ENCODE results near the gene ZFAND3. TPM values are rescaled to one million over a fixed set of nuclear protein-coding genes. Genes with fewer than 3 reads are reported as not detected.
A peak's percentile ranks its signal among the peaks of the same experiment; 100 is the strongest.

The ZFAND3 gene
- total RNA-seq, 1 experiment from 2014 or later, result 22.2 TPM

DNA sequence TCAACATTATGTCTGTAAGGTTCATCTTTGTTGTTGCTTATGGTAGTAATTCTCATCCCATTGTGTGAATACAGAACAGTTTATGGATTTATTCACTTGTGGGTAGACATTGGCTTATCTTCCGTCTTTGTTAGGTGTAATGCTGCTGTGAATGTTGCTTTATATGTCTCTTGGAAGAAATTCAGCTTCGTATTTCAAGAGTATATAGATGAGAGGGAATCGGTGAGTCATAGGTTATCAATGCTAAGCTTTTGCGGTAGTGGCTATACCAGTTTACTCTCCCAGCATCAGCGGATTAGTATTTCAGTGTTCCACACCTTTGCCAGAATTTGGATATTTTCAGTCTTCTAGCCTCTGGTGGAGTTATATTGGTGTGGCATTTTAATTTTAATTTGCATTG, 77.8 kb downstream of the ZFAND3 start:
- DNase-seq, result peak; percentile 79
- H3F3A ChIP-seq (ENCODE audit: low read length, unreplicated experiment), result peaks cover 5% of the 10 kb centered on the region
- H3K79me2 ChIP-seq (ENCODE audit: low read length), result peaks cover 84% of the 10 kb centered on the region
- ChIA-PET POLR2A (ENCODE audit: unreplicated experiment) (interaction anchor here (0.5 kb wide), 1 partner anchor 199 kb away, joined by 4 read pairs; no protein-coding TSS in a partner anchor), CTCF (no interaction called here)
- no peaks in the 10 kb centered on the region for H3K36me3 ChIP-seq (ENCODE audit: low read depth, low read length)
- H3K9me2 ChIP-seq (replicated peaks; ENCODE audit: low read length), result no peaks in the 10 kb centered on the region
- intact Hi-C loops (cut with micrococcal nuclease), result loop anchor here (5.0 kb wide), 1 partner anchor 35 kb away; no protein-coding TSS in a partner anchor
- H4K20me1 ChIP-seq (ENCODE audit: low read length), result peaks cover 49% of the 10 kb centered on the region
- no TSS peak for BruUV-seq (replicated peaks)
- H3K9ac ChIP-seq (ENCODE audit: low read length), result no peak overlapping the region
- peaks cover 26% of the 10 kb centered on the region for H3K4me1 ChIP-seq (ENCODE audit: insufficient read depth, low read length)
- no peaks in the 10 kb centered on the region for H3K9me3 ChIP-seq (ENCODE audit: low read length)
- H3K4me2 ChIP-seq (ENCODE audit: low read length), result peak overlapping the region; percentile 59
- peak overlapping the region; percentile 28; the same call in 1 of the 2 replicates for H3K4me3 ChIP-seq (ENCODE audit: low read length)
- H2AFZ ChIP-seq (ENCODE audit: low read length), result no peak overlapping the region
- TF ChIP-seq EZH2phosphoT487 (IDR thresholded peaks at IDR 0.05; ENCODE audit: borderline replicate concordance, low read length) (no peak), EZH2 (IDR thresholded peaks at IDR 0.05; ENCODE audit: low read length, unreplicated experiment) (no peak)
- TF ChIP-seq, protein P1, sequence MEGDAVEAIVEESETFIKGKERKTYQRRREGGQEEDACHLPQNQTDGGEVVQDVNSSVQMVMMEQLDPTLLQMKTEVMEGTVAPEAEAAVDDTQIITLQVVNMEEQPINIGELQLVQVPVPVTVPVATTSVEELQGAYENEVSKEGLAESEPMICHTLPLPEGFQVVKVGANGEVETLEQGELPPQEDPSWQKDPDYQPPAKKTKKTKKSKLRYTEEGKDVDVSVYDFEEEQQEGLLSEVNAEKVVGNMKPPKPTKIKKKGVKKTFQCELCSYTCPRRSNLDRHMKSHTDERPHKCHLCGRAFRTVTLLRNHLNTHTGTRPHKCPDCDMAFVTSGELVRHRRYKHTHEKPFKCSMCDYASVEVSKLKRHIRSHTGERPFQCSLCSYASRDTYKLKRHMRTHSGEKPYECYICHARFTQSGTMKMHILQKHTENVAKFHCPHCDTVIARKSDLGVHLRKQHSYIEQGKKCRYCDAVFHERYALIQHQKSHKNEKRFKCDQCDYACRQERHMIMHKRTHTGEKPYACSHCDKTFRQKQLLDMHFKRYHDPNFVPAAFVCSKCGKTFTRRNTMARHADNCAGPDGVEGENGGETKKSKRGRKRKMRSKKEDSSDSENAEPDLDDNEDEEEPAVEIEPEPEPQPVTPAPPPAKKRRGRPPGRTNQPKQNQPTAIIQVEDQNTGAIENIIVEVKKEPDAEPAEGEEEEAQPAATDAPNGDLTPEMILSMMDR (conservative IDR thresholded peaks at IDR 0.05; ENCODE audit: low read depth, low read length), result no peak
- H3K27me3 ChIP-seq (ENCODE audit: low read length), result no peaks in the 10 kb centered on the region
- 0 out of 2 replicates have a peak overlapping the region, but pooled peaks have one; percentile 4 for H3K27ac ChIP-seq (ENCODE audit: low read length)
- ATAC-seq, result peak; percentile 68

DNA sequence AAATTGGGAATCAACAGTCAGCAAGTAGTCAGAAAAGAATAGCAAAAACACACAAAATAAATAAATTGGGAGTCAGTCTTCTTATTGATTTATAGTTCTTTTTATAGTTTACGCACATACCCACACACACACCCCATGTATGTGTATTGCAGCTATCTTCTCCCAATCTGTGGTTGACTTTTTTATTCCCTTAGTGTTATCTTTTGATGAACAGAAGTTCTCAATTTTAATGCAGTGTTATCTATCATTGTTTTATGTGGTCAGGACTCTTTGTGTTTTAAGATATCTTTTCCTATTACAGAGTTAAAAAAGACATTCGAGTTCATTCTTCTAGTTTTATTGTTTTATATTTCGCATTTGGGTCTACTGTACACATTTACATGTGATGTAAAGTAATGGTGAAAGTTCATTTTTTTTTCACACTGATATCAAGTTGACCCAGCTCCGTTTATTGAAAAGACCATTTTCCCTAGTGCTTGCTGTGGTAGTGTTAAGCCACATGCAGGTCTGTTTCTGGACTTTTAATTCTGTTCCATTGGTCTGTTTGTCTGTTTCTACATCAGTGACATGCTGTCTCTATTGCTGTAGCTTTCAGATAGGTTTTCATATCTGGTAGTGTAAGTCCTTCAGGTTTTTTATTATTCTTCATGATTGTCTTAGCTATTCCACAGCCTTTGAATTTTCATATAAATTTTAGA, 78.4 kb downstream of the ZFAND3 start:
- H3K79me2 ChIP-seq (ENCODE audit: low read length), result peaks cover 88% of the 10 kb centered on the region
- no peaks in the 10 kb centered on the region for H3K27me3 ChIP-seq (ENCODE audit: low read length)
- POLR2A ChIA-PET (ENCODE audit: unreplicated experiment), result interaction anchor here (0.5 kb wide), 1 partner anchor 199 kb away, joined by 4 read pairs; no protein-coding TSS in a partner anchor
- intact Hi-C loops (cut with micrococcal nuclease), result loop anchor here (5.0 kb wide), 1 partner anchor 36 kb away; no protein-coding TSS in a partner anchor
- no peak overlapping the region for H3K27ac ChIP-seq (ENCODE audit: low read length)
- H3K9me2 ChIP-seq (replicated peaks; ENCODE audit: low read length), result no peaks in the 10 kb centered on the region
- H4K20me1 ChIP-seq (ENCODE audit: low read length), result peaks cover 49% of the 10 kb centered on the region
- peak overlapping the region; percentile 28; the same call in 1 of the 2 replicates for H3K4me3 ChIP-seq (ENCODE audit: low read length)
- DNase-seq, result no peak
- H2AFZ ChIP-seq (ENCODE audit: low read length), result no peak overlapping the region
- TF ChIP-seq, protein P1 (conservative IDR thresholded peaks at IDR 0.05; ENCODE audit: low read depth, low read length), result no peak
- TF ChIP-seq EZH2phosphoT487 (IDR thresholded peaks at IDR 0.05; ENCODE audit: borderline replicate concordance, low read length) (no peak), EZH2 (IDR thresholded peaks at IDR 0.05; ENCODE audit: low read length, unreplicated experiment) (no peak)
- no peak overlapping the region for H3K9ac ChIP-seq (ENCODE audit: low read length)
- H3K4me2 ChIP-seq (ENCODE audit: low read length), result peak overlapping the region; percentile 59
- CTCF ChIA-PET, result no interaction called here
- ATAC-seq, result no peak
- H3F3A ChIP-seq (ENCODE audit: low read length, unreplicated experiment), result peaks cover 5% of the 10 kb centered on the region
- no peaks in the 10 kb centered on the region for H3K9me3 ChIP-seq (ENCODE audit: low read length)
- H3K4me1 ChIP-seq (ENCODE audit: insufficient read depth, low read length), result peaks cover 26% of the 10 kb centered on the region
- no peaks in the 10 kb centered on the region for H3K36me3 ChIP-seq (ENCODE audit: low read depth, low read length)
- BruUV-seq (replicated peaks), result no TSS peak

All from PC-3 (cell line).